GM21390 (cell line): ENCODE measurements around the gene ME1.
"Not testable (repeated sequence)": the region's sequence is repeated elsewhere in the genome, so short reads cannot be mapped to it uniquely, and the experiment has no call there.

ENCODE experiments used
- ATAC-seq: cut with Tn5 transposase; IDR thresholded peaks from one replicate; pipeline ENCODE4 v1.9.1; 2021; ENCODE audit not compliant: unreplicated experiment

The ME1 gene

GRCh38 chr6:83430611-83431544 lies at the start of gene ME1:
TSS of gene ME1 (minus strand) at chr6:83431051. CDS start at chr6:83430954, 97 bp downstream.
- peak; percentile 83 for ATAC-seq

- ATAC-seq: no peak
Measured at GRCh38 chr6:83480470-83480869, 49.6 kb upstream of the ME1 start.

GRCh38 chr6:83479389-83479788 lies 48.5 kb upstream of the ME1 start:
- no peak for ATAC-seq

GRCh38 chr6:83476971-83477370 lies 46.1 kb upstream of the ME1 start:
- no peak for ATAC-seq

GRCh38 chr6:83474309-83474708 lies 43.5 kb upstream of the ME1 start:
- ATAC-seq: no peak

- no peak for ATAC-seq
Measured at GRCh38 chr6:83472767-83473166, 41.9 kb upstream of the ME1 start.

GRCh38 chr6:83470587-83470986 lies 39.7 kb upstream of the ME1 start:
- no peak for ATAC-seq

GRCh38 chr6:83470001-83470400 lies 39.1 kb upstream of the ME1 start:
- ATAC-seq: no peak

GRCh38 chr6:83467620-83468036 lies 36.8 kb upstream of the ME1 start:
- no peak for ATAC-seq

GRCh38 chr6:83466328-83466727 lies 35.5 kb upstream of the ME1 start:
- no peak for ATAC-seq

GRCh38 chr6:83464381-83465140 lies 33.7 kb upstream of the ME1 start:
- ATAC-seq: no peak

- ATAC-seq: no peak
Measured at GRCh38 chr6:83463886-83464285, 33.0 kb upstream of the ME1 start.

- ATAC-seq: no peak
Measured at GRCh38 chr6:83462524-83462923, 31.7 kb upstream of the ME1 start.

GRCh38 chr6:83461438-83461837 lies 30.6 kb upstream of the ME1 start:
- ATAC-seq: no peak

- no peak for ATAC-seq
Measured at GRCh38 chr6:83459663-83460062, 28.8 kb upstream of the ME1 start.

GRCh38 chr6:83450015-83450414 lies 19.2 kb upstream of the ME1 start:
- not testable (repeated sequence) for ATAC-seq

- not testable (repeated sequence) for ATAC-seq
Measured at GRCh38 chr6:83444086-83444699, 13.3 kb upstream of the ME1 start.

- ATAC-seq: no peak
Measured at GRCh38 chr6:83443516-83443915, 12.7 kb upstream of the ME1 start.

- no peak for ATAC-seq
Measured at GRCh38 chr6:83442752-83443151, 11.9 kb upstream of the ME1 start.

- ATAC-seq: no peak
Measured at GRCh38 chr6:83439201-83439600, 8.3 kb upstream of the ME1 start.

GRCh38 chr6:83436674-83437073 lies 5.8 kb upstream of the ME1 start:
- no peak for ATAC-seq

- ATAC-seq: no peak
Measured at GRCh38 chr6:83433177-83433576, 2.3 kb upstream of the ME1 start.
